22Rv1 (cell line): ENCODE data around the gene TTC23L.

Source experiments
- H3K27ac ChIP-seq: fragments of 450-650 bp; 2 replicates; pipeline ENCODE4 v1.5.1; 2017
- ZFX ChIP-seq: fragments of 450-650 bp; IDR thresholded peaks from 2 replicates; pipeline ENCODE4 v1.6.1; 2017; ENCODE audit warnings: antibody characterized with exemption, borderline replicate concordance
- TF ChIP-seq, protein P1 (sequence below): fragments of 450-650 bp; IDR thresholded peaks from 2 replicates; pipeline ENCODE4 v1.5.1; 2017; ENCODE audit warnings: mild to moderate bottlenecking

The TTC23L gene

DNA sequence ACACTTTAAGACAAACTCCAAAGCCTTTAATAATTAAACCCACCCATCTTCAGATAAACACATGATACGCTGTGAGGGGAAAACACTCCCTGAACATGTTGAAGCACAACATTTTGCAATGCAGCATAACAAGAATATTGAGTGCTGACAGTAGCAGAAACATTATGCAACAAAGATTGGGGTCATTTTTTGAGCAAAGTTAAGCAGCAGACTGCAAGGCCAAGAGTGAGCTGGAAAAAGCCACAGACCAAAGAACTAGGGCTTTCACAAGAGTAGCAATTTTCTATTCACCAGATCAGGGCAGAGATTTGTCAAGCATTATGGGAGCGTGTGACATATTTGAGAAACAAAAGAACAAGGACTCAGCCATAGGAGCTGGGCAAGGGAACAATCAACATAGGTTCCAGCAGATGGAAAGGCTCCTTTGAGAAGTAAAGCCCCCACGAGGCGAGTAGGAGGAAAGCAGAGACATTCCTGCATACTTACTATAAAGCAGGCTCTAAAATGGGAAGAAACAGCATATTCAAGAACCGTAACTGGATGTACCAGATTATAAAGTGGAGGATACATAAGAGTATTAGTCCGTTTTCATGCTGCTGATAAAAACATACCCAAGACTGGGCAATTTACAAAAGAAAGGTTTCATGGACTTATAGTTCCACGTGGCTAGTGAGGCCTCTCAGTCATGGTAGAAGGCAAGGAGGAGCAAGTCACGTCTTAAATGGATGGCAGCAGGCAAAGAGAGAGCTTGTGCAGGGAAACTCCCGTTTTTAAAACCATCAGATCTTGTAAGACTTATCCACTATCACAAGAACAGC lies 4.8 kb upstream of the TTC23L start:
- no peak for TF ChIP-seq ZFX
- TF ChIP-seq, protein P1, sequence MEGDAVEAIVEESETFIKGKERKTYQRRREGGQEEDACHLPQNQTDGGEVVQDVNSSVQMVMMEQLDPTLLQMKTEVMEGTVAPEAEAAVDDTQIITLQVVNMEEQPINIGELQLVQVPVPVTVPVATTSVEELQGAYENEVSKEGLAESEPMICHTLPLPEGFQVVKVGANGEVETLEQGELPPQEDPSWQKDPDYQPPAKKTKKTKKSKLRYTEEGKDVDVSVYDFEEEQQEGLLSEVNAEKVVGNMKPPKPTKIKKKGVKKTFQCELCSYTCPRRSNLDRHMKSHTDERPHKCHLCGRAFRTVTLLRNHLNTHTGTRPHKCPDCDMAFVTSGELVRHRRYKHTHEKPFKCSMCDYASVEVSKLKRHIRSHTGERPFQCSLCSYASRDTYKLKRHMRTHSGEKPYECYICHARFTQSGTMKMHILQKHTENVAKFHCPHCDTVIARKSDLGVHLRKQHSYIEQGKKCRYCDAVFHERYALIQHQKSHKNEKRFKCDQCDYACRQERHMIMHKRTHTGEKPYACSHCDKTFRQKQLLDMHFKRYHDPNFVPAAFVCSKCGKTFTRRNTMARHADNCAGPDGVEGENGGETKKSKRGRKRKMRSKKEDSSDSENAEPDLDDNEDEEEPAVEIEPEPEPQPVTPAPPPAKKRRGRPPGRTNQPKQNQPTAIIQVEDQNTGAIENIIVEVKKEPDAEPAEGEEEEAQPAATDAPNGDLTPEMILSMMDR: no peak
- no peak overlapping the region for H3K27ac ChIP-seq

DNA sequence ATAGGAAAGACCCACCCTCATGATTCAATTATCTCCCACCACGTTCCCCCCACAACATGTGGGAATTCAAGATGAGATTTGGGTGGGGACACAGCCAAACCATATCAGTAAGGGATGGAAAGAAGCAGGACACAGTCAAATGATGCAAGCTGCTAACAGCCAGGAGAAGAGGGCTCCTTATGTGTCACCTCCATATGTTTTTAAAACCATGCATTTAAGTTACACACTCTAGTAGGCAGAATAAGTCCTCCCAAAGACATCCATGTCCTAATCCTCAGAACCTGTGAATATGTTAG lies 4.2 kb upstream of the TTC23L start:
- H3K27ac ChIP-seq: no peak overlapping the region
- TF ChIP-seq ZFX: no peak
- TF ChIP-seq, protein P1: no peak

DNA sequence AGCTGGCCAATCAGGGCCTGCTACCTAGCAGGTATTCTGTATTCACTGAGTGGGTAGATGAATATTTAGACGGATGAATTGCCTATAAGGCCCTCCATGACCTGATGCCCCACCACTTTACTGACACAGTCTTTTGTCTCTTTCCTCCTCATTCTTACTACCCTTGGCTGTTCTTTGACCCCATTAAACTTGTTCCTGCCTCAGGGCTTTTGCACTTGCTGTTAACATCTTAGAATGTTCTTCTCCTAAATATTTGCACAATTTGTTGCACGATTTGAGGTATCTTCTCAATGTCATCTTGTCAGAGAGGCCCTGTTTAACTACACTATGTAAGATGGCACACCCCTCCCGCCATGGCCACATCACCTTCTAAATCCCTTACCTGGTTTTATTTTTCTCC lies 3.3 kb upstream of the TTC23L start:
- TF ChIP-seq, protein P1: no peak
- no peak for TF ChIP-seq ZFX
- no peak overlapping the region for H3K27ac ChIP-seq

DNA sequence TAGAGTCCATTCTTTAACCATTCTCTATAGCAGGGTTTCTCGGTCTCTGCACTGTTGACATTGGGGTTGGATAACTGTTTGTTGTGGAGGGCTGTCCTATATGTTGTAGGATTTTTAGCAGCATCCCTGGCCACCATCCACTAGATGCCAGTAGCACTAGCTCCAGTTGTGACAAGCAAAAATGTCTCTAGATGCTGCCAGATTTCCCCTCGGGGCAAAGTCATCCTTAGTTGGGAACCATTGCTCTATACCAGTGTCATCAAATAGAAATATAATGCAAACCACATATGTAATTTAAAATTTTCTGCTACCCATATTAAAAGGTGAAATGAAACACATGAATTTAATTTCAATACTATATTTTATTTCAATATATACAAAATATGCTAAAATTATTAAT lies 2.9 kb downstream of the TTC23L start:
- no peak overlapping the region for H3K27ac ChIP-seq
- no peak for TF ChIP-seq ZFX
- TF ChIP-seq, protein P1: no peak

DNA sequence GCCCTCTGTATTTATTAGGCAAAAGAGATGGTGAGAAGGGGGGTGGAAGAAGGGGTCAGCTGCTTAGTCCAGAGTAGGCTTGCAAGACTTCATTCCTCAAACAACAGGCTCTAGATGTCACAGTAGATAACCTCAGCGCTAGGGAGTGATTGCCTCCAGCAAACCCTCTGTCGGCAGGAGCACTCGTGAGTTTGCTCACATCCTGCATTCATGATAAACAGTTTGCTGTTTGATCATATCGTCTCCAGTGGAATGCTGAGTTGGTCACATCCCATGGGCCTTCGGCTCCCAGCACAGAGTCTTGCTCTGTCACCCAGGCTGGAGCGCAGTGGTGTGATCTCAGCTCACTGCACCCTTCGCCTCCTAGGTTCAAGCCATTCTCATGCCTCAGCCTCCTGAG lies 3.6 kb downstream of the TTC23L start:
- TF ChIP-seq, protein P1: no peak
- no peak overlapping the region for H3K27ac ChIP-seq

DNA sequence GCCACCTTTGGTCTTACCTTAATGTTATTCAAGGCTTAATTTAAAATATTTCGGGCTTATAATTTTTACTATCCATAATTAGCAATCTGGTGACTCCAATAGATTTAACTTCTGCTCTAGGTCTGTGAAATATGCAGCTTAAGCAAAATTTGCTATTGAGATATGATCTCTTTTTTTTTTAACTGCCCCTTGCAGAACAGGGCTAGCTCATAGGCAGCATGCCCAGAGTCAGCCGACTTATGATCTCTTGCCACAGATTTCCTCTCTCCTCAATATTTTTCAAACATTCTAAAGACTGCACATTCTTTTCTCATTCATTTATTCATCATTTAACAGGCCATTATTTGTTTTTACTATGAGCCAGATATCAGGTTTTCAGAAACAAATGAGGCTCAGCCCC lies 4.5 kb downstream of the TTC23L start:
- no peak for TF ChIP-seq ZFX
- TF ChIP-seq, protein P1: no peak
- no peak overlapping the region for H3K27ac ChIP-seq

DNA sequence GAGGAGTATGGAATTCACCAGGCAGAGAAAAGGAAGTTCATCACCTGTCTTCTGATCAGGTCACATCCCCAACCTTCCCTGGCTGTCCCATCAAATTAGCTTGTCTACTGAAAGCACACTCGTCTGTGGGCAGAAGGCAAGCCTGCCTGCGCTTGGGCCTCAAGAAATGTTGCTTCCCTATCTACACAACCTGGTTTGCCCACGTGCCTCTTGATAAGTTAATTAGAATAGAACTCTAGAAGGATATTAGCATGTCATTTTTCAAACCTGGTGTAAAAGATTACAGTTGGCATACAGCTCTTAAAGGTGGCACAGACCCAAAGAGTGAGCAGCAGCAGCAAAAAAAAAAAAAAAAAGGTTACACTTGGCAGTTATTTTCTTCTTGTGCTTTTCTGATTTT lies 5.1 kb downstream of the TTC23L start:
- TF ChIP-seq, protein P1: no peak
- no peak for TF ChIP-seq ZFX
- H3K27ac ChIP-seq: no peak overlapping the region
